ENCODE measurements around the gene INSL4. TPM values are rescaled to one million over a fixed set of nuclear protein-coding genes. Genes with fewer than 3 reads are reported as not detected.

The INSL4 gene
- total RNA-seq (ENCODE audit: unreplicated experiment), result not detected
- long read RNA-seq, result 0 reads

DNA sequence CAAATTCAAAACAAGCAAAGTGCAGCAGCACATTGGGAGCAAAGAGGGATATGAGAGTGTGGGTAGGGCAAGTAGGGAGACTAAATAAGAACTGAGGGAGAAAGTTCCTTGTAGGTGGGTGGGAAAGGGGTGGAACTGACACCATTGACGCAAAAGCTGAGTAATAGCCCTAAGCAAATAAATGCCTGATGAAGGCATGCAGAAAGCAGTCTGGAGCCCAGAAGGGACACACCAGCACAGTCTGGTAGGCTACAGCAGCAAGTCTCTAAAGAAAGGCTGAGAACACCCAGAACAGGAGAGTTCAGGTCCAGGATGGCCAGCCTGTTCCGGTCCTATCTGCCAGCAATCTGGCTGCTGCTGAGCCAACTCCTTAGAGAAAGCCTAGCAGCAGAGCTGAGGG is at the start of gene INSL4:
Gene INSL4, plus strand, starts transcription at position 208 of the 400 bp plus-strand sequence. Its CDS starts 105 bp downstream, at position 313.
- Mint-ChIP-seq H3K4me3 (ENCODE audit: unreplicated experiment) (no peak within 1 kb of the TSS), H3K36me3 (ENCODE audit: unreplicated experiment) (peaks cover 5% of the 10 kb centered on the region), H3K27me3 (ENCODE audit: unreplicated experiment) (no peaks in the 10 kb centered on the region), H3K4me1 (ENCODE audit: low read depth, unreplicated experiment) (no peaks in the 10 kb centered on the region), H3K27ac (ENCODE audit: unreplicated experiment) (no peak within 1 kb of the TSS), H3K9me3 (ENCODE audit: unreplicated experiment) (no peaks in the 10 kb centered on the region)
- TF ChIP-seq, protein P1, sequence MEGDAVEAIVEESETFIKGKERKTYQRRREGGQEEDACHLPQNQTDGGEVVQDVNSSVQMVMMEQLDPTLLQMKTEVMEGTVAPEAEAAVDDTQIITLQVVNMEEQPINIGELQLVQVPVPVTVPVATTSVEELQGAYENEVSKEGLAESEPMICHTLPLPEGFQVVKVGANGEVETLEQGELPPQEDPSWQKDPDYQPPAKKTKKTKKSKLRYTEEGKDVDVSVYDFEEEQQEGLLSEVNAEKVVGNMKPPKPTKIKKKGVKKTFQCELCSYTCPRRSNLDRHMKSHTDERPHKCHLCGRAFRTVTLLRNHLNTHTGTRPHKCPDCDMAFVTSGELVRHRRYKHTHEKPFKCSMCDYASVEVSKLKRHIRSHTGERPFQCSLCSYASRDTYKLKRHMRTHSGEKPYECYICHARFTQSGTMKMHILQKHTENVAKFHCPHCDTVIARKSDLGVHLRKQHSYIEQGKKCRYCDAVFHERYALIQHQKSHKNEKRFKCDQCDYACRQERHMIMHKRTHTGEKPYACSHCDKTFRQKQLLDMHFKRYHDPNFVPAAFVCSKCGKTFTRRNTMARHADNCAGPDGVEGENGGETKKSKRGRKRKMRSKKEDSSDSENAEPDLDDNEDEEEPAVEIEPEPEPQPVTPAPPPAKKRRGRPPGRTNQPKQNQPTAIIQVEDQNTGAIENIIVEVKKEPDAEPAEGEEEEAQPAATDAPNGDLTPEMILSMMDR (IDR thresholded peaks at IDR 0.05; ENCODE audit: partially characterized antibody, unreplicated experiment), result no peak
- DNase-seq, result no peak

DNA sequence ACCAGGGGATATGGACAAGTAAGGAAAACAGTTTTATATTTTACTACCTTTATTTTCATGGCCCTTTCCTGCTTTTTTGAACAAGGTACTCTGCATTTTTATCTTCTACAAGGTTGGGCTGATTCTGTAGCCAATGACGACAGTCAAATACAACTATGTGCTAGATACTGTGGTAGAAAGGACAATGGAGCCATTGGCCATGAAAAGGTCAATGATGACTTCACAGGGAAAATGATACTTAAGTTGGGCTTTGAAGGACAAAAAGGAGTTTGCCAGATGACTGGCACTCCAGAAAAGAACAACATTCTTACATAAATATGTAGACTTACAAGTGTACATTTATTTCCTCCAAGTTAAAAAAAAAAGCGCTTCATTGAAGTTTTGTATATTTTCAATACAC is 46.4 kb upstream of the INSL4 start:
- Mint-ChIP-seq H3K9me3 (ENCODE audit: unreplicated experiment) (no peaks in the 10 kb centered on the region), H3K4me1 (ENCODE audit: low read depth, unreplicated experiment) (no peaks in the 10 kb centered on the region), H3K27ac (ENCODE audit: unreplicated experiment) (no peak overlapping the region), H3K36me3 (ENCODE audit: unreplicated experiment) (peaks cover 4% of the 10 kb centered on the region), H3K27me3 (ENCODE audit: unreplicated experiment) (no peaks in the 10 kb centered on the region), H3K4me3 (ENCODE audit: unreplicated experiment) (no peak overlapping the region)
- TF ChIP-seq, protein P1 (IDR thresholded peaks at IDR 0.05; ENCODE audit: partially characterized antibody, unreplicated experiment), result no peak
- DNase-seq, result no peak

DNA sequence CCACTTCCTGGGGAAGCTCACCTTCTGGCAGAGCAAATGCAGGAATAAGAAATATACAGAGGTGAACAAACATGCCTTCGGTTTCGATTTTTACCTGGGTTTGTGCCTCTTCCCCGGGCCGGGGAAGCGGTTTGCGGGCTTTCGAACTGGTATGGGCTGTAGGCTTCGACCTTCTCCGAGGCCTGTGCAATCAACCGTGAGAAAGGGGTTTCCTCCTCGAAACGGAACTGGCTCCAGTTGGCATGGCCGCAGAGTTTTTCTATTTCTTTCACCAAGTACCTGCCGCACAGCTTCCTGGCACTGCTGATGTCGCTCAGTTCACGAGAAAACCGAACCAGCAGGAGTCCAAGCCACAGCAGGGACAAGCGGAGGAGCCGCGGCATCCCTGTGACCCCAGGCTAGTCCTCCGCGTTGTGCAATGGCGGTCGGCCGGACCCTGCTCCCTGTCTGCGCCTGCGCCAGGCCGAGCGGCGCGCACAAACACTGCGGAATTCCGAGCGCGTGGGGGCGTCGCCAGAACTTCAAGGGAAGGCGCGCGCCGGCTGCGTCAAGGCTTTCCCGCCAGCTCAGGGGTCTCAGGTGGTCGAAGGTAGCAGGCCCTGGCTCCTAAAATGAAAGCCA is 45.9 kb upstream of the INSL4 start, which contains the start of gene INSL6:
Gene INSL6, minus strand, starts transcription at position 420 of the 621 bp plus-strand sequence. Its CDS starts 37 bp downstream, at position 383.
- DNase-seq, result no peak
- H3K36me3 Mint-ChIP-seq (ENCODE audit: unreplicated experiment), result peaks cover under 1% of the 10 kb centered on the region
- no peak within 1 kb of the TSS for H3K27ac Mint-ChIP-seq (ENCODE audit: unreplicated experiment)
- TF ChIP-seq, protein P1 (IDR thresholded peaks at IDR 0.05; ENCODE audit: partially characterized antibody, unreplicated experiment), result no peak
- H3K4me3 Mint-ChIP-seq (ENCODE audit: unreplicated experiment), result no peak within 1 kb of the TSS
- H3K4me1 Mint-ChIP-seq (ENCODE audit: low read depth, unreplicated experiment), result no peaks in the 10 kb centered on the region
- H3K27me3 Mint-ChIP-seq (ENCODE audit: unreplicated experiment), result no peaks in the 10 kb centered on the region
- H3K9me3 Mint-ChIP-seq (ENCODE audit: unreplicated experiment), result no peaks in the 10 kb centered on the region

DNA sequence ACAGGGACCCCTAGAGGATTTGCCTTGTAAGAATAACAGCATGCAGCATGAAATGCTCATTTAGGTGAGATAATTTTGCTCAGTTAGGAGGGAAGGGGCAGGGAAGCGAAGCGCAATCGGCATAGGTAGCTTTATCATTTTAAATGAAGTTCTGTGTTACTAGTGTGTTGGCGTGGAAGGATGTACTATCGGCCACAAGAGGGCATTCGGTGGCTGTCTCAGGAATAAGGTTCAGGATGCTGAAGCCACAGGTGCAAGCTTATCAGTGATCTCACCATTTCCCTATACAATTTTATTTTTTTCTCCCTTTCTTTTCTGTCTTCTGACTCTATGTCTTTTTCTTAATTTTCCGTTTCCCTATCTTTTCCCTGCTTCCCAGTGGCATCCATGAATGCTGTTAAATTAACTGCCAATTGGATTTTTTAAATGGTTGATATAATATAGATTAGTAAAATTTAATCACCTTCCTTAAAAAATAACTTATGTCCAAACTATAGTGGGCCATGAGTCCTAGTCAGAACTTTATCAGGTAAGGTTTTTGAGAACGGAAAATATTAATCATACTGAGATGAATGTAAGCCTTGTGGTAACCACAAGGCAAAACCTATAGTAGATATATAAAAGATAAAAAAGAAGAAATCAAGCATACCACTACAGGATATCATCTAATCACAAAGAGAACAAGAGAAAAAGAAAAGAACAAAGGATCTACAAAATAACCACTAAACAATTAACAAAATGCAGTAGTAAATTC is 44.6 kb upstream of the INSL4 start:
- TF ChIP-seq, protein P1 (IDR thresholded peaks at IDR 0.05; ENCODE audit: partially characterized antibody, unreplicated experiment), result peak; percentile 72
- Mint-ChIP-seq H3K4me1 (ENCODE audit: low read depth, unreplicated experiment) (no peaks in the 10 kb centered on the region), H3K4me3 (ENCODE audit: unreplicated experiment) (no peak overlapping the region), H3K36me3 (ENCODE audit: unreplicated experiment) (no peaks in the 10 kb centered on the region), H3K27me3 (ENCODE audit: unreplicated experiment) (no peaks in the 10 kb centered on the region), H3K27ac (ENCODE audit: unreplicated experiment) (no peak overlapping the region), H3K9me3 (ENCODE audit: unreplicated experiment) (no peaks in the 10 kb centered on the region)
- no peak for DNase-seq

Measured in glutamatergic neuron (in vitro differentiated cells).